GM21529 (cell line): ENCODE results near the gene GPC1.

Experiments used
- ATAC-seq: cut with Tn5 transposase; IDR thresholded peaks from one replicate; pipeline ENCODE4 v1.9.1; 2021; ENCODE audit not compliant: unreplicated experiment

The GPC1 gene

DNA sequence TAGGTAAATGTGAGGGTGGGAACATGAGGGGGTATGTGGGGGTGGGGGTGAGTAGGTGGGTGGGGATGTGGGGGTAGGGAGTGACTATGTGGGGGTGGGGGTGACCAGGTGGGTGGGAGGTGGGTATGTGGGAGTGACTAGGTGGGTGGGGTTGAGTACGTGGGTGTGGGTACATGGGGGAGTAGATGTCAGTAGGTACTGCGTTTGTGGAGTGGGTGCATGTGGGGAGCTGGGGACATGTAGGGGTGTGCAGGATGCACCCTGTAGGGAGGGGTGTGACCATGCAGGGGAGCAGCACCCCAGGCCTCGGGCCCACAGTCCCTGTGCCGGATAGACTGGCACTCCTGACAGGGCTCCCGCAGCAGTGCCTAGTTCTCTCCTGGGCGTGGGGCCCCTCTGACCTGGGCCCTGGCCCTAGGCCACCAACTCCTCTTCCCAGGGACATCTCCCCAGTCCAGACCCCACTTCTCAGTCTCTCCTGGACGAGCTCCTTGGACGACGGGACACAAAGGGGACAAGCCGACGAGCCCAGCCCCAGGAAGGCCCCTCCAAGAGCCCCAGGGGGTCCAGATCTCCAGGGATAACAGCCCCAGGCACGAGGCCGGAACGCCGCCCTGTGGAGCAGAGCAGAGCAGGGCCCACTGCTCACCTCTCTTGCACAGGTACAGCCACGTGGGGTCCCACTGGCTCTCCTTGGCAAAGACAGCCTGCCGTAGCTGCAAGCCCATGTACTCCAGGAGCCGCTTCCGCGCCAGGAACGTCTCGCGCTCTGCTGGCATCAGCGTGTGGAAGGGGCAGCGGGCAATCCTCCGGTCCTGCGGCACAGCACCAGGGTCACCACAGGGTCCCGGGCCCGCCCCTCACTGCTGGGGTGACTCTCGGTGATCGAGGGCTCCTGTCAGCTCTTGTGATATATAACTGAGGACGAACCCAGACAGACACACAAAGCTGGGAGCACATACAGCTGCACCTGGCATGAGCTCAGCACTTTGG lies 64.1 kb downstream of the GPC1 start:
- no peak for ATAC-seq

DNA sequence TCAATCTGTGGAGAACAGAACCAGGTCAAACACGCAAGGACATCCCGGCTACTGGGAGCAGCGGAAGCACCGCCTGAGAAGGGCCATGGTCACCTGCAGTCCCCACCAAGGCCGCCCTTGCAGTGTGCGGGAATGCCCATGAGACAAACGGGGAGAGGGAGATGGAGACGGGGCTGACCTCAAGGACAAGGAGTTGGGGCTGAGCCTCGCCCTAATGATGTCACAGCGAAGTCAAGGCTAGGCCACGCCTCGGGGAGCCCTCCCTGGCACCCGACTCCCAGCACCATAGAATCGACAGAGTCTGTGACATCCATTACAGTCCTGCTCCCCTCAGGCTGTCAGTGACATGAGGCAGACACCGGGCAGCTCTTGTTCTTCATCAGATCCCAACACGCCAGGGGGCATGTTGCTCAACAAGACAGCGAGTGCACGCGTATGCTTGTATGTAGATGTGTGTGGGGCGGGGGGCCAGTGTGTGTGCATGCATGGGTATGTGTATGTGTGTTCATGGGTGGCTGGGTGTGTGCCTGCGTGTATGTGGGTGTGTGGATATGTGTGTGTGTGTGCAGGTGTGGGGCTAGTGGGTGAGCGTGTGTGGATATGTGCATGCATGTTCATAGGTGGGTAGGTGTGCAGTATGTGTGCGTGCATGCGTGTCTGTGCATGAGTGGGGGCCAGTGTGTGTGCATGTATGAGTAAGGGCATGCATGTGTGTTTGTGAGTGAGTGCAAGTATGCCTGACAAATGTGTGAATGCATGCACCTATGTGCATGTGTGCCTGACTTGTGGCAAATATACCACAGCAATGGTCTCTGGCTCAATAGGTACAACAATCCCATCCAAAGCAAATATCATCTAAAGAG lies 65.3 kb downstream of the GPC1 start:
- no peak for ATAC-seq

DNA sequence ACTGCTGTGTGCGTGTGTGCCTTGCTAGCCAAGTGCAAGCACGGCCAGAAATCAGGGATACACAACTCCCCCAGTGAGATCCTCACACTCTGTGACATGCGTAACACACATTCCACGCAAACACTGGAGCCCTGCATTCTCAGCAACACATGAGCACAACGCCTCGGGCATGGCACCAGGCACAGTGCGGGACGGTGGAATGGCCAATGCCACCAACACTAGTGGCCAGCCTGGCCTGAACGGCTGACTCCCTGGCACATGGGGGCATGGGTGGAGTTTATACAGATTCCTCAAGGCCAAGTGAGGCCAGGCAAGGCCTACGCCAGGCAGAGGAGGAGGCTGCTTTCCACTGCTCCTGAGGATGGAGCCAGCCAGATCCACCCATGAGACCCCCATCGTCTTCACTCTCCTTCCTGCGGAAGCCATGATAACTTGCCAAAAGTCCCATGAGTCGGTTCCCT lies 66.1 kb downstream of the GPC1 start:
- no peak for ATAC-seq

DNA sequence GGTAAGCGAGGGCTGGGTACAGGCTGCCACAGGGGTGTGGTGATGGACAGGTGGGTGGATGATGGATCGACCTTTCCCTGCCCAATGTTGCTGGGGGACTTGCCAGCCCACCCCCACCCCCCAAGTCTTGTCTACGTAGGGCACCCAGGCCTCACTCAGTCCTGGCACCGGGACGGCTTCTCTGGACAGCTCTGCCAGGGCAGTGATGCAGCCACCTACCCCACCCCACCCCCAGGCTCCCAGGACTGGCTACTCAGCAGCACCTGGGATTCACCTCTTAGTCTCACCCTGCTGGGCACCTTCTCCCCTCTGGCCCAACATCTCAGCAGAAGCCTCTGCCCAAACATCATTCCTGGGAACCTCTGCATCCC lies 66.6 kb downstream of the GPC1 start:
- ATAC-seq, result no peak

DNA sequence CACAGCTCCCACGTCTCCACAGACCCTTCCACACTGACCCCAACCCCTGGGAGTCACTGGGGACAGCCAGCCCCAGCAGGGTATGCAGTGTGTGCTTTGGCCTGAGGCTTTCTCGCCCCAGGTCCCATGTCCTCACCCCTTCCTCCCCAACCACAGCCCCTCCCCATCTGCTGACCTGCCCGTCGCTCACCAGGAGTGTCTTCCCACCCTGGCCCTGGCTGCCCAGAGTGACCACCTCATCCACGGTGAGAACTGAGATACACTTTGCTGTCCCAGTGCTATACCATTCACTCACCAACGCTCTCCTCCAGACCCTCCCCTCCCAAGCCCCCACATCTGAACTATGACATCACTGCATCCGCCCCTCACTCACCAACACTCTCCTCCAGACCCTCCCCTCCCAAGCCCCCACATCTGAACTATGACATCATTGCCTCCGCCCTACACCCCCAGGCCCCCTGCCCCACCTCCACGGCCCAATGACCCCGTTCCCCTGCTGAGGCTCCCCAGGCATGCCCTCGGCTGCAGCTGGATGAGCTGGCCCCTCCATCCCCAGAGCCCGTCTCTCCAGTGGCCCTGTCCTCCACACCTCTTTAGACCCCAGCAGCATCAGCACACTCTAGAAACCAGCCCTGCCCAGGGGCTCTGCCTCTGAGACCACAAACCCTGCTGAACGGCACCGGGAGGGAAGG lies 67.1 kb downstream of the GPC1 start:
- ATAC-seq, result no peak

DNA sequence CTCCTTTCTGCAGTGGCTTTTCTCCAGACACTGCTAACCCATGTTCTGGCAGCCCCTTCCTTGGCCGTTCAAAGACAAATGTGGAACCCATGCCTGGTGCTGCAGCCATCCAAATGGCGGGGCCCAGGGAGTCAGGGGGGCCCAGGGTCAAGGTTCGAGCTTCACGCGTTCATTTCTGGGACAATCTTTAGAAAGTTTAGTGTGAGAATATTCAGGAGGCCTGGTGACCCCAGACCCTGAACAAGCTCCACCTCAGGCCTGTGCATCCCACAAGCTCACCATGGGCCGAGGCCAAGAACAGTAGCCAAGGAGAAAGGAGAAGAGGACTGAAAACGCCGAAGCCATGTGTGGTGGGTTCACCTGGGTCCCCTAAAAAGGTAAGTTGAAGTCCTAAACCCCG lies 67.9 kb downstream of the GPC1 start:
- ATAC-seq, result no peak

DNA sequence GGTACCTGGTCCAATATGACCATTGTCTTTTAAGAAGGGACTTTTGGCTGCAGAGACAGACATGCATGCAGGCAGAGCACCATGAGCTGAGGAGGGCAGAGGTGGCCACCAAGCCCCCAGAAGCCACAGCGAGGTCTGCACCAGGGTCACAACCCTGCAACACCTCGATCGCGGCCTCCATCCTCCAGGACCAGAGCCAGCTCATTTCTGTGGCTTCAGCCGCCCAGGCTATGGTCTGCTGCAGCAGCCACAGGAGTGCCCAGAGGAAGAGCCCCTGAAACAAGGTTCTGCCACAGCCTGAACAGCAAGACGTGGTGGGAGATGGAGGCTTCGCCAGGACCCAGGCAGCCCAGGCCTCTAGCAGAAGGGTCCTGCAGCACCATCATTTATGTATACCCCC lies 68.4 kb downstream of the GPC1 start:
- ATAC-seq, result no peak

DNA sequence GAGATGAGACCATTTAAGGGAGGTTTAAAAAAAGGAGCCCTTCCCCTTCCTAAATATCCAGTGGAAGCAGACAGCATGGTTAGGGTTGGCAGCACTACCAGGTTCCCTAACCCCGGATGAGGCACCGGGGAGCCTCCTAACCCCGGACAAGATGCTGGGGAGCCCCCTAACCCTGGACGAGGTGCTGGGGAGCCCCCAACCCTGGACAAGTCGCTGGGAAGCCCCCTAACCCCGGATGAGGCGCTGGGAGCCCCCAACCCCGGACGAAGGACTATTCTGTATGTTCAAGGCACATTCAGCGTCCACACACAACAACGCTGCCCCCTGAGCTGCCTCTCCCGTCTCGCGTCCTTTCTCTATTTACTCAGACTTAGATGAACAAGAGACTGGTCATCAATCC lies 70.4 kb downstream of the GPC1 start:
- ATAC-seq, result no peak

DNA sequence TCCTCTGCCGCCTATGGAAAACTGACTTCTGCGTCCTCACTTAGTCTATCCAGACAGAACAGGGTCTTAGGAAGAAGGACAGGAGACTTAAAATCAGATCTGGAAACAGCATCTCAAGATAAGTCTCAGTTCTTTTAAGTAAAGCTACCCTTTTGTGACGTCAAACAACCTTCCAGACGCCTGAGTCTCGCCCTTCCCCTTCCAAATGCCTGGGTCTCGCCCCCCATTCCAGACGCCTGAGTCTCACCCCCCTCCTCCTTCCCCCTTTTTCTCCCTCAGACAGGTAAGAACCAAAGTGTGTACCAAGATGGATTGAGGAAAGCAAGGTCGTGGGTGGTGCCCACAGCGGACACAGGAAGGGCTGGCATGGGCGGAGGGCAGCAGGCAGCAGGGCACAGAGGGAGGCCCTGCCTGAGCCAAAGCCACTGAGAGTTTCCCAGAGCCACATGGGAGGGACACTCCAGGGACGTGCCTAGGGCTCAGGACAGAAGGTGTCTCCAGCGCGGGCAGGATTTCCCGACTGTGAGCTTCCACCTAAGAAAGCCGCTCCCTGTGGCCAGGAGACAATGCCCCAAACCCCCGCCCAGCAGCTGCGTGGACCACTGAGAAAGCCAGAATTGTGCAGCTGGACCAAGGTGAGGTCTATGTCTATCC lies 71.1 kb downstream of the GPC1 start:
- no peak for ATAC-seq

DNA sequence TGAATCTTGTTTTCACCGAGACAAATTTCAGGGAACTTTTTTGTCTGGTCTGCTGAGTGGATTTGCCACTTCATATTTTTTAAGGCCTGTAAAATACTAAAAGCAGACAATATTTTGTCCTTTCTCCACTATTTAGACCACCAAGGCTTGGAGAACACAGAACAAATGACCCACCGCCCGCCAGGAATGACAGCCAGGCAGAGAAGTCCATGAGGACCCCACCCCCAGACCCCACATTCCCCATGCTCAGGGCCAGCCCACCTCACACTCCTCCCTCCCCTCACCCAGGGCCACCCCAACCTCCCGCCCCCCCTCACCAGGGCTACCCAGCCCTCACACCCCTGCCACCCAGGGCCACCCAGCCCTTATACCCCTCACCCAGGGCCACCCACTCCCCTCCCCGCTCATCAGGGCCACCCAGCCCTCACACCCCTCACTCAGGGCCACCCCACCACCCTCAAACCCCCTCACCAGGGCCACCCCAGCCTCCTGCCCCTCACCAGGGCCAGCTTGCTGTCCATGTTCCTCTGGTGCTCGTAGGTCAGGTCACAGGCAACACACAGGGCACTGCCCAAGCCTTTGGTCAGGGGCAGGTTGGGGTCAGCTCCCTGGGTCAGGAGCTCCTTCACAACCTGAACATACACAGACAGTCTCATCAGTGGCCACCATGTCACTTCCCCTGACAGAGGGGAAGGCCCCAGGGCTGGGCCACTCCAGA lies 71.8 kb downstream of the GPC1 start:
- no peak for ATAC-seq

DNA sequence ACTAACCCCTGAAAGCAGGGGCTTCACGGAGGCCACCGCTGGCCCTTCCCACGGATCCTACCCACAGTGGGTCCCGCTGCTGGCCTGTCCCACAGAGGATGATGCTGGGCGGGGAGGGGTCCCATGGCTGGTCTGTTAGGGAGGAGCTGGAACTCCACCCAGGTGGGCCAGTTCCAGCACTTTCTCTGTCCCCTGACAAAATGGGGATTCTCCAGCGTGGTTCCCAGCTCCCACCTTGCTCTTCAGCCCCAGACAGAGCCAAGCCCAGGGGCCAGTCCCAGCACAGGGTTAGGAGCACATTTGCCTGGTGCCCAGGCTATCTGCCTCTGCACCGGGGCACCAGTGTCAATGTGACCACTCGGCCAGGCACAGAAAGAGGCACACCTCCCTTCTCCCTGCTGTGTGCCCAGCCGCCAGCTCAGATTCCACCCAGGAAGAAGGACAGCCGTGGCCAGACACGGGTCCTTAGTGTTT lies 72.4 kb downstream of the GPC1 start:
- ATAC-seq, result no peak

DNA sequence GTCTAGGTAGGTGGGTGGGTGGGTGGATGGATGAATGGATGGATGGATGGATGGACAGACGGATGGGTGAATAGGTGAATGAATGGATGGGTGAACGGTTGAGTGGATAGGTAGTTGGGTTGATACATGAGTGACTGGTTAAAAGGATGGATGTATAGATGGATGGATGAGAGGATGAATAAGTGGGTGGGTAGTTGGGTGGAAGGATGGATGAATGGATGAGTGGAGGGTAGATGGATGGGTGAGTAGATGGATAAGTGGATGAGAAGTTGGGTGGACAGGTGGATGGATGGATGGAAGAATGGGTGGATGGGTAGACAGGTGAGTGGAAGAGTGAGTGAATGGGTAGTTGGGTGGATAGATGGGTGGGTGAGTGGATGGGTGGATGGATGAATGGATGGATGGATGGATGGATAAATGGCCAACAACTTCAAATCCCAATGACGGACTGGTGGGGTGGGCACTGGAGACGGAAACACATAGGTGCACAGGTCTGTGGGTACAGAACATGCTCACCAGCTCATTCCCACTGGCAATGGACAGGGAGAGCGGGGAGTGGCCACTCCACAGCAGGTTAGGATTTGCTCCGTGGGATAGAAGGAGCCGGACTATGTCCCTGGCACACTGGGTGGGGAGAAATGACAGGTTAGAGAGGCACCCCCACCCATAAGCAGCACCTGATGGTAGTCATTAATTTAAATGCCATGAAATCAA lies 73.5 kb downstream of the GPC1 start:
- ATAC-seq, result no peak

DNA sequence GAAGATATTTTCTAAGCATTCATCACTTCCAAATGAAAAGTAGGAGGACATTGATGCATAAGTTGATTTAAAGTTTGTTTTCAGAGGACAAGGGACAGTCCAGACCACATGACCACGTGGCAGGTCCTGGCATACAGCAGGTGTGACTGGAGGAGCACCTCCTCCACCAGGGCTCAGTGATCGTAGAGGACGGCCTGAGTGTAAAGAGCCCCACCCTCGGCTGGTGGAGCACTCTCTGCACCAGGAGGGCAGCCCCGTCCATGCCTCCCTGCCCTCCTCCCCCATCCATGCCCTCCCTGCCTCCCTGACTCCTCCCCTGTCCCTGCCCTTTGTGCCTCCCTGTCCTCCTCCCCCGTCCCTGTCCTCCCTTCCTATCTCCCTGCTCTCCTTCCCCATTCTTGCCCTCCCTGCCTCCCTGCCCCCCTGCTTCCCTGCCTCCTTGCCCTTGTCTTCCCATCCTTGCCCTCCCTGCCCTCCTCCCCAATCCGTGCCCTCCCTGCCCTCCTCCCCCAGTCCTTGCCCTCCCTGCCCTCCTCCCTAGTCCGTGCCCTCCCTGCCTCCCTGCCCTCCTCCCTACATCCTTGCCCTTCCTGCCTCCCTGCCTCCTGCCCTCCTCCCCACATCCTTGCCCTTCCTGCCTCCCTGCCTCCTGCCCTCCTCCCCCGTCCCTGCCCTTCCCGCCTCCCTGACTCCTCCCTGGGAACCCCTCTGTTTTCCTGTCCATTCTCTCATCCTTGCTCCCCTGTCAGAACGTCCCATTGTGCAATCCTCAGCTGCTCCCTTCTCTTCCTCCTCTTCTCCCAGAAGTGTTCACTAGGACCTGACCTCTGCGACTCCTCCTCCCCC lies 74.4 kb downstream of the GPC1 start:
- no peak for ATAC-seq

DNA sequence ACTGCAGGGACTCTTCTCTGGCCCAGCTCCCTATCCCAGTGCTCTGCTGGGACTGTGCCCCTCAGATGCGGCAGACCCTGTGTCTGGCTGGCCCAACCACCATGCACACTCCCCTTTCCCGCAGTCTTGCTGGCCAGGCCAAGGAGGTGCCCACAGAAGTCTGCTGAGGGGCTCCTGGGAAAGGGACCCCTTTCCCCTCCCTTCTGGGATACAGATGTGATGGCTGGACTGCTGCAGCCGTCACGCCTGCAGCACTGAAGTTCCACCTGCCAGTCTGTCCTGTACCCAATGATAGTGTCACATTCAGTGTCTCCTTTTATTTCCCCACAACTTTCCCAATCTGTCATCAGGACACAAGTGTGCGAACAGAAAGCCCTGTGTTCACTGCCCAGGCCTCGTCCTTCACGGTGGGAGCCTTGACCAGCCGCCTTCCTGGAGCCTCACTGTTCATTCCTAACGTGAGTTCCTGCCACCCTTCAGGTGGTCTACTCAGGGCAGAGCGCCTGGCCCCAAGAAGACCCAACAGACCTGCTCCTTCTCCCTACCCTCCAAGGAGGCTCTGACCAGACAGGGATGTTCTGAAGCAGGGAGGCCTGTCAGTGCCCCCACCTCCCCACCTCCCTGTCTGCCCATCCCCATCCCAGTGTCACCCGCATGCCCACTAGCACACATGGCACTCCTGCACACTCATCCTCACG lies 75.2 kb downstream of the GPC1 start:
- no peak for ATAC-seq

DNA sequence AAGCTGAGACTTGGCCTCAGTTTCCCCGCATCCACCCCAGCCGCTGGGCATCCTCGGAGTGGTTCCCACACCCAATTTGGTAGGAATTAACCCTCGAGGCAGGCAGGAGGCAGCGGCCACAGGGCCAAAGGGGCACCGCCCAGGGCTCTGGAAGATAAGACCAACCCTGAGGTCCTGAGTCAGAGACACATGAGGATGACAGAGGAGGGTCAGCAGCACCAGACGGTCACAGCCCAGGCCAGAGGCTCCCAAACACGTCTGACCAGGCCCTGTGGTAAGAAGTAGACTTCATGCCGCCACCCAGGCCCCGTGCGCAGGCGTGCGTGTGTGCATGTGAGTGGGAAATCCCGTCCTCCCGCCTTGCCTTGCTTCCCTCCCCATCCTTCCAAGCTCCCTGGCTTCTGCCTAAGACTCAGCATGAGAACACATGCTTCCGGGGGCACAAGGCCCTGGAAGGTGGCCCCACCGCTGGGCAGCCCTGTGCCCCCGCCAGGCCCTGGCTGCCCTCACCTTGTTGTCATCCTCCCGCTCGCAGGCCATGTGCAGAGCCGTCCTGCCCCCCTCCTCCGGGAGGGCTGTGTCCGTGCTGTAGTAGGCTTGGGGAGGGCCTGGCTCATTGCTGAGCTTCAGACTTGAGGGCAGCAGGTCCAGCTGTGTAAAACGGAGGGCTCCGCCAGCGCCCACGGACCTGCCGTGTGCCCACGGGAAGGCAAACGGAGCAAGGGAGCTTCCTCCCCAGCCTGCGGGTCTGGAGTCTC lies 76.1 kb downstream of the GPC1 start:
- no peak for ATAC-seq

DNA sequence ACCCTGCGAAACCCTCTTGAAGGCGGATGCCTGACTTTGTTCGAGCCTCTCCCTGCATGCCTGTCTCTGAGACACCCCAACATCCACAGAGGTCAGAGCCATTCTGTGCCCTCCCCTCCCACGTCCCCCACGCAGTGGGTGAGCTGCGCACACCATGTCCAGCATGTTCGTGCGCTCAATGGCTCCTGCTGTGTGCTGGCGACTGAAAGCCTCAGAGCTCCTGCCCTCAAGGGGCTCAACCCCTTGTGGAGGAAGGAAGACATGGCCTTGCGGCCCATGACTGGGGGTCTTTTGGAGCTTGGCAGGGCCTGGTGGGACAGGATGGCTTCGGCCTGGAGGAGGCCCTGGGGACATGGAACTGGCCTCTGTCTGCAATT lies 76.6 kb downstream of the GPC1 start:
- ATAC-seq, result no peak
